22Rv1 (cell line): ENCODE data around the gene HEXB.

Experiments used
- H3K27ac ChIP-seq: fragments of 450-650 bp; 2 replicates; pipeline ENCODE4 v1.5.1; 2017
- CTCF ChIP-seq: fragments of 450-650 bp; IDR thresholded peaks from 2 replicates; pipeline ENCODE4 v1.5.1; 2017; ENCODE audit warnings: mild to moderate bottlenecking
- ZFX ChIP-seq: fragments of 450-650 bp; IDR thresholded peaks from 2 replicates; pipeline ENCODE4 v1.6.1; 2017; ENCODE audit warnings: antibody characterized with exemption, borderline replicate concordance

The HEXB gene

GRCh38 chr5:74649421-74649973, 35.5 kb upstream of the HEXB start:
- TF ChIP-seq ZFX (no peak), CTCF (no peak)
- no peak overlapping the region for H3K27ac ChIP-seq

GRCh38 chr5:74651710-74652109, 33.3 kb upstream of the HEXB start:
- H3K27ac ChIP-seq: no peak overlapping the region
- TF ChIP-seq CTCF (no peak), ZFX (no peak)

GRCh38 chr5:74652576-74652975, 32.5 kb upstream of the HEXB start:
- no peak overlapping the region for H3K27ac ChIP-seq
- TF ChIP-seq CTCF (no peak), ZFX (no peak)

GRCh38 chr5:74653991-74654390, 31.0 kb upstream of the HEXB start:
- TF ChIP-seq CTCF (no peak), ZFX (no peak)

GRCh38 chr5:74655206-74655605, 29.8 kb upstream of the HEXB start:
- TF ChIP-seq CTCF: no peak
- no peak for TF ChIP-seq ZFX
- H3K27ac ChIP-seq: no peak overlapping the region

More at GRCh38 chr5:74653991-74654390, 31.0 kb upstream of the HEXB start:
- no peak overlapping the region for H3K27ac ChIP-seq

- TF ChIP-seq ZFX (no peak), CTCF (no peak)
Measured at GRCh38 chr5:74655716-74656115, 29.3 kb upstream of the HEXB start.

GRCh38 chr5:74657165-74657564, 27.9 kb upstream of the HEXB start:
- TF ChIP-seq ZFX (no peak), CTCF (no peak)
- H3K27ac ChIP-seq: no peak overlapping the region

More at GRCh38 chr5:74655716-74656115, 29.3 kb upstream of the HEXB start:
- no peak overlapping the region for H3K27ac ChIP-seq
